ENCODE data around the gene NARF. TPM values are rescaled to one million over a fixed set of nuclear protein-coding genes. Genes with fewer than 3 reads are reported as not detected.
A peak's percentile ranks its signal among the peaks of the same experiment; 100 is the strongest.
"Not testable (repeated sequence)": the region's sequence is repeated elsewhere in the genome, so short reads cannot be mapped to it uniquely, and the experiment has no call there.

NARF gene
- total RNA-seq, 1 experiment from 2014 or later: 20.6 TPM

GRCh38 chr17:82531431-82531881, 72.9 kb downstream of the NARF start:
- ChIA-PET CTCF (interaction anchor here (0.5 kb wide), 2 partner anchors 23 to 295 kb away, joined by 3 to 4 read pairs; no protein-coding TSS in a partner anchor), POLR2A (interaction anchor here (0.8 to 11.5 kb wide), 7 partner anchors 11 to 132 kb away, joined by 3 to 165 read pairs (median 5); partner anchors contain the start of genes FOXK2 and NARF)
- DNase-seq (ENCODE audit: unreplicated experiment): peak; percentile 51
- H3K27ac Mint-ChIP-seq (ENCODE audit: low read depth, unreplicated experiment): peak overlapping the region; percentile 88
- no peaks in the 10 kb centered on the region for H3K27me3 Mint-ChIP-seq (ENCODE audit: insufficient read depth, unreplicated experiment)
- H3K4me1 Mint-ChIP-seq (ENCODE audit: insufficient read depth, unreplicated experiment): peaks cover 64% of the 10 kb centered on the region
- peak overlapping the region; percentile 34 for H3K4me3 Mint-ChIP-seq (ENCODE audit: unreplicated experiment)
- TF ChIP-seq CTCF (IDR thresholded peaks at IDR 0.05; ENCODE audit: unreplicated experiment): no peak
- BruUV-seq (replicated peaks): no TSS peak
- peaks cover 7% of the 10 kb centered on the region for H3K36me3 Mint-ChIP-seq (ENCODE audit: insufficient read depth, unreplicated experiment)
- no peaks in the 10 kb centered on the region for H3K9me3 Mint-ChIP-seq (ENCODE audit: unreplicated experiment)
- intact Hi-C loops (cut with micrococcal nuclease): no loop called here

GRCh38 chr17:82534401-82534812, 75.9 kb downstream of the NARF start:
- Mint-ChIP-seq H3K4me1 (ENCODE audit: insufficient read depth, unreplicated experiment) (peaks cover 64% of the 10 kb centered on the region), H3K27me3 (ENCODE audit: insufficient read depth, unreplicated experiment) (no peaks in the 10 kb centered on the region), H3K27ac (ENCODE audit: low read depth, unreplicated experiment) (peak overlapping the region; percentile 97), H3K36me3 (ENCODE audit: insufficient read depth, unreplicated experiment) (peaks cover 12% of the 10 kb centered on the region), H3K4me3 (ENCODE audit: unreplicated experiment) (peak overlapping the region; percentile 46), H3K9me3 (ENCODE audit: unreplicated experiment) (no peaks in the 10 kb centered on the region)
- intact Hi-C loops (cut with micrococcal nuclease): no loop called here
- DNase-seq (ENCODE audit: unreplicated experiment): peak; percentile 13
- CTCF ChIA-PET: interaction anchor here (0.7 to 3.4 kb wide), 3 partner anchors 17 to 129 kb away, joined by 3 to 28 read pairs (median 4); no protein-coding TSS in a partner anchor
- POLR2A ChIA-PET: interaction anchor here (0.6 to 11.5 kb wide), 7 partner anchors 14 to 290 kb away, joined by 3 to 165 read pairs (median 5); partner anchors contain the start of gene FOXK2
- TF ChIP-seq CTCF (IDR thresholded peaks at IDR 0.05; ENCODE audit: unreplicated experiment): no peak
- BruUV-seq (replicated peaks): no TSS peak

- Mint-ChIP-seq H3K27me3 (ENCODE audit: insufficient read depth, unreplicated experiment) (no peaks in the 10 kb centered on the region), H3K36me3 (ENCODE audit: insufficient read depth, unreplicated experiment) (peaks cover 12% of the 10 kb centered on the region), H3K4me1 (ENCODE audit: insufficient read depth, unreplicated experiment) (peaks cover 53% of the 10 kb centered on the region), H3K9me3 (ENCODE audit: unreplicated experiment) (no peaks in the 10 kb centered on the region), H3K27ac (ENCODE audit: low read depth, unreplicated experiment) (peak overlapping the region; percentile 97), H3K4me3 (ENCODE audit: unreplicated experiment) (peak overlapping the region; percentile 60)
- ChIA-PET CTCF (interaction anchor here (1.1 to 3.4 kb wide), 4 partner anchors 10 to 17 kb away, joined by 5 to 28 read pairs (median 18); no protein-coding TSS in a partner anchor), POLR2A (interaction anchor here (0.6 to 11.5 kb wide), 18 partner anchors 10 to 244 kb away, joined by 3 to 165 read pairs (median 4); partner anchors contain the start of genes CYBC1, FOXK2, NARF and RAB40B)
- peak; percentile 72 for DNase-seq (ENCODE audit: unreplicated experiment)
- no peak for TF ChIP-seq CTCF (IDR thresholded peaks at IDR 0.05; ENCODE audit: unreplicated experiment)
- intact Hi-C loops (cut with micrococcal nuclease): no loop called here
- TSS peak; percentile 11 for BruUV-seq (replicated peaks)
These were observed 78.1 kb downstream of the NARF start for GRCh38 chr17:82536512-82537201.

DNA sequence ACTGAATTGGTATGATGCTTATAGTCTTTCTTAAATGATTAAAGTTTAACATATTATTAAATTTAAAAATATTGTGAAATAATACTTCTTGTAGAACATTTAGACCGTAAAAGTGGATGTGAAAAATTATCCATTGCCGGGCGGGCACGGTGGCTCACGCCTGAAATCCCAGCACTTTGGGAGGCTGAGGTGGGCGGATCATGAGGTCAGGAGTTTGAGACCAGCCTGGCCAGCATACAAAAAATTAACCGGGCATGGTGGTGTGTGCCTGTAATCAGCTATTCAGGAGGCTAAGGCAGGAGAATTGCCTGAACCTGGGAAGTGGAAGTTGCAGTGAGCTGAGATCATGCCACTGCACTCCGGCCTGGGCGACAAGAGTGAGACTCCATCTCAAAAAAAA, 78.7 kb downstream of the NARF start:
- not testable (repeated sequence) for BruUV-seq (replicated peaks)
- H3K27ac Mint-ChIP-seq (ENCODE audit: low read depth, unreplicated experiment): peak overlapping the region; percentile 97

DNA sequence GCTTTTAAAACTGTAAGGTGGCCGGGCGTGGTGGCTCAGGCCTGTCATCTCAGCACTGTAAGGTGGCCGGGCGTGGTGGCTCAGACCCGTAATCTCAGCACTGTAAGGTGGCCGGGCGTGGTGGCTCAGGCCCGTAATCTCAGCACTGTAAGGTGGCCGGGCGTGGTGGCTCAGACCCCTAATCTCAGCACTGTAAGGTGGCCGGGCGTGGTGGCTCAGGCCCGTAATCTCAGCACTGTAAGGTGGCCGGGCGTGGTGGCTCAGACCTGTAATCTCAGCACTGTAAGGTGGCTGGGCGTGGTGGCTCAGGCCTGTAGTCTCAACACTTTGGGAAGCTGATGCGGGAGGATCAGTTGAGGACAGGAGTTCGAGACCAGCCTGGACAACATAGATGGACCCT, 80.5 kb downstream of the NARF start:
- Mint-ChIP-seq H3K4me1 (ENCODE audit: insufficient read depth, unreplicated experiment) (peaks cover 45% of the 10 kb centered on the region), H3K27ac (ENCODE audit: low read depth, unreplicated experiment) (peak overlapping the region; percentile 97), H3K36me3 (ENCODE audit: insufficient read depth, unreplicated experiment) (peaks cover 11% of the 10 kb centered on the region)
- POLR2A ChIA-PET: interaction anchor here (0.7 to 5.9 kb wide), 2 partner anchors 24 to 45 kb away, joined by 3 to 34 read pairs; no protein-coding TSS in a partner anchor
- H3K9me3 Mint-ChIP-seq (ENCODE audit: unreplicated experiment); BruUV-seq (replicated peaks); H3K4me3 Mint-ChIP-seq (ENCODE audit: unreplicated experiment); intact Hi-C loops (cut with micrococcal nuclease); H3K27me3 Mint-ChIP-seq (ENCODE audit: insufficient read depth, unreplicated experiment); DNase-seq (ENCODE audit: unreplicated experiment): not testable (repeated sequence)
- CTCF ChIA-PET: interaction anchor here (0.6 to 2.8 kb wide), 3 partner anchors 12 to 255 kb away, joined by 3 to 15 read pairs (median 5); no protein-coding TSS in a partner anchor

More for the DNA sequence above, 78.7 kb downstream of the NARF start:
- Mint-ChIP-seq H3K36me3 (ENCODE audit: insufficient read depth, unreplicated experiment) (peaks cover 12% of the 10 kb centered on the region), H3K4me3 (ENCODE audit: unreplicated experiment) (peak overlapping the region; percentile 60), H3K4me1 (ENCODE audit: insufficient read depth, unreplicated experiment) (peaks cover 51% of the 10 kb centered on the region)
- ChIA-PET CTCF (interaction anchor here (2.2 to 3.4 kb wide), 3 partner anchors 10 to 17 kb away, joined by 8 to 28 read pairs (median 28); no protein-coding TSS in a partner anchor), POLR2A (interaction anchor here (0.6 to 11.5 kb wide), 12 partner anchors 11 to 245 kb away, joined by 3 to 165 read pairs (median 3); partner anchors contain the start of genes CYBC1, FOXK2 and NARF)
- DNase-seq (ENCODE audit: unreplicated experiment); H3K27me3 Mint-ChIP-seq (ENCODE audit: insufficient read depth, unreplicated experiment); H3K9me3 Mint-ChIP-seq (ENCODE audit: unreplicated experiment); intact Hi-C loops (cut with micrococcal nuclease): not testable (repeated sequence)

Measured in MCF 10A (cell line).